GM10248 (cell line): ENCODE data around the gene CLEC16A.

Source experiments
- CTCF ChIA-PET: fragments of 300-600 bp; sonication (Branson Sonifier 250); formaldehyde crosslinking; extraction: SDS; loops from one replicate; lab custom pipeline; 2021; ENCODE audit warnings: antibody characterized with exemption; lab: Yijun Ruan, JAX
- POLR2A ChIA-PET: fragments of 350-650 bp; sonication (Branson Sonifier 250); formaldehyde crosslinking; extraction: SDS; loops from one replicate; lab custom pipeline; 2020; ENCODE audit warnings: antibody characterized with exemption; lab: Yijun Ruan, JAX
- DNase-seq: peaks from one replicate; pipeline ENCODE4 v3.0.0; 2012; ENCODE audit errors: extremely low spot score
- CTCF ChIP-seq: IDR thresholded peaks from 2 replicates; pipeline ENCODE4 v1.5.1; 2012; ENCODE audit warnings: mild to moderate bottlenecking, low read depth; ENCODE audit errors: extremely low read depth, missing control alignments, control extremely low read depth

Gene CLEC16A

GRCh38 chr16:11056993-11057649 lies 112.8 kb downstream of the CLEC16A start:
- TF ChIP-seq CTCF, result no peak
- no peak for DNase-seq
- CTCF ChIA-PET, result interaction anchor here (0.9 to 1.1 kb wide), 2 partner anchors 13 to 93 kb away, joined by 3 read pairs; no protein-coding TSS in a partner anchor
- POLR2A ChIA-PET, result no interaction called here

GRCh38 chr16:11057711-11058345 lies 113.5 kb downstream of the CLEC16A start:
- POLR2A ChIA-PET, result no interaction called here
- CTCF ChIA-PET, result interaction anchor here (0.9 kb wide), 1 partner anchor 94 kb away, joined by 3 read pairs; no protein-coding TSS in a partner anchor
- no peak for TF ChIP-seq CTCF
- no peak for DNase-seq

- no peak for DNase-seq
- no peak for TF ChIP-seq CTCF
- ChIA-PET POLR2A (no interaction called here), CTCF (interaction anchor here (0.9 to 1.5 kb wide), 5 partner anchors 10 to 29 kb away, joined by 3 to 4 read pairs (median 3); no protein-coding TSS in a partner anchor)
These were observed 114.5 kb downstream of the CLEC16A start for GRCh38 chr16:11058832-11059231.

GRCh38 chr16:11059588-11059987 lies 115.2 kb downstream of the CLEC16A start:
- ChIA-PET POLR2A (no interaction called here), CTCF (interaction anchor here (0.9 to 1.5 kb wide), 6 partner anchors 9 to 74 kb away, joined by 3 to 4 read pairs (median 3); no protein-coding TSS in a partner anchor)
- no peak for DNase-seq
- no peak for TF ChIP-seq CTCF

GRCh38 chr16:11060364-11060763 lies 116.0 kb downstream of the CLEC16A start:
- ChIA-PET CTCF (interaction anchor here (1.3 to 1.4 kb wide), 2 partner anchors 11 to 74 kb away, joined by 3 read pairs; no protein-coding TSS in a partner anchor), POLR2A (no interaction called here)
- DNase-seq, result no peak
- TF ChIP-seq CTCF, result no peak

GRCh38 chr16:11060842-11061241 lies 116.5 kb downstream of the CLEC16A start:
- CTCF ChIA-PET, result interaction anchor here (1.1 to 1.4 kb wide), 4 partner anchors 8 to 76 kb away, joined by 3 to 7 read pairs (median 4); no protein-coding TSS in a partner anchor
- no peak for TF ChIP-seq CTCF
- POLR2A ChIA-PET, result interaction anchor here (0.6 kb wide), 1 partner anchor 194 kb away, joined by 3 read pairs; no protein-coding TSS in a partner anchor
- DNase-seq, result no peak
